GOT3 (cell line): ENCODE measurements around the gene BOD1L2.

Source experiments
- DNase-seq: peaks from one replicate; lab custom pipeline; 2025; ENCODE audit warnings: mixed read lengths; lab: John Stamatoyannopoulos, UW

Gene BOD1L2

DNA sequence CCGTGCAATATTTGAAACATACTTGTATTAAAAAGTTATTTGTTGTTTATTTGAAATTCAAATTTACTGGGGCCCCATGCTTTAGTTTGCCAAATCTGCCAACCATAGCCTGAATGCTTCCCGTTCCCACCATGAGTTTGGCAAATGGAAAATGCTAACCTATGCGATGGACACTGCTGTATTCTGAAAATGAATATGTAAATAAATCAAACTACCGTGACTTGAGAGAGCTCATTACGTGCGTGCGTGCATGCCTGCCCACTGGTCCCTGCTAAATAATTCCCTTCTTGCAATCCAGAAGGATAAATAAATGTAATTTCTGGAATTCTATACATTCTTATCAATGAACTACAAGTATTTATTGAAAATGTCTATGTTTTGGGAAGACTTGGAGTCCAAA is 3.2 kb downstream of the BOD1L2 start:
- DNase-seq, result no peak

DNA sequence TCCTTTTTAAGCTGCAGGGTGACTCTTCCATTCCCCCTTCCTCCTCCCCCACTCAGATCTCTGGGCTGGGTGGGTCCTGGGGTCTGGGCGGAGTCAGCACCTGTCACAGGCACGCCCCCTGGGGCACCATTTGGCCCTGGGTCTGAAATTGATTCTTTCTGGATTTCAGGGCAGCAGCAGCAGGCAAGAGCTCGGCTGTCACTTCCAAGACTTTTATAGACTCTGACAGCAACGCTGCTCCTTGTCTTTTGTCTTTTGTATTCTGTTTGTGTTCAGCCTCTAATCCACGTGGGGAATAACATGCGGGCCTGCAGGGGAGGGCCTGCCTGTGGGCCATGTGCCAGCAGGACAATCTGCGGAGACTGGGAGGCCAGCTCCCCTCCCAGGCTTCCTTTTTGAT is 3.9 kb downstream of the BOD1L2 start:
- DNase-seq, result no peak

DNA sequence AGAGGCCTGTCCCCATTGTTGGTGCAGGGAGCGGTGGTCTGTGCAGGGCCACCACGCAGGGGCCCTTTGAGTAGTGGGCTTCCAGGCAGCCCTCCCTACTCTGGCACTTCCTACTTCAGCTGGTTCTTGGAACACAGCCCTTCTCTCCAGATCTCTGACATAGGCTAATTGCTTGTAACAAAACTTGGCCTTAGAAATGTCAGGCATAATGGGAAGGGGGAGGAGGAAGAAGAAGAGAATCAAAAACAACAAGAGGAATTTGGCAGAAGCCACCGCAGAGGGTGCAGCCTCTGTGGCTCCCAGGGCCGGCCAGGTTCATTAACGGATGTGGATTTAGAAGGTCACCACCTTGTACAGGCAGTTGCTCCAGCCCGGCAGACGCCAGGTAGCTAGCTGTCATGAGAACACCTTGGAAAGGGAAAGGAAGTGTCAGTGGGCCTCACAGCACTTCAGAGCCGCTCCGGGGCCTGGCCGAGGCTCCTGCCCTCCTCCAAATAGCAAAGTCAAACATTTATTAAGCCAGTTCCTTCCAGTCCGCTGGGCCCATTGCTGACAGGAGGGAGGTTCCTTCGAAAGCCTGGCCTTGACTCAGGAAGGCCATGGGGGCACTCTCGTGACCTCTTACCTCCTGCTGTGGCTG is 7.4 kb downstream of the BOD1L2 start:
- DNase-seq, result no peak

DNA sequence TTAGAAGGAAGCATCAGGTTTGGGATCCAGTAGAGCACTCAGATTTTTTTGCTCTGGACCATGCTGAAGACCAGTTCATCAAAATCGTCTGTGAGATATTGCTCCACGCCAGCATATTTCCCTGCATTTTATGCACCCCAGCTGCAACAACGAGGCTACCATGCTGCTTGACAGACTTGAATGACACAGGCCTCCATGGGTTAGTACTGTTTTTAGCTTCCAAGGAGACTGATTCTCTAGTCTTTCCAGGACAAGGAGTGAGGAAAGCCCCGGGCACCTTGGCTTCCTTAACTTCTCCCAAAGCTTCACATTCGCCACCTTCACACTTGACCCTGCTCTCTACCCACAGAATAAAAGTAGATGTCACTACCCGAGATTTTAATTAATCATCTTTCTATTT is 17.5 kb downstream of the BOD1L2 start:
- DNase-seq, result no peak

DNA sequence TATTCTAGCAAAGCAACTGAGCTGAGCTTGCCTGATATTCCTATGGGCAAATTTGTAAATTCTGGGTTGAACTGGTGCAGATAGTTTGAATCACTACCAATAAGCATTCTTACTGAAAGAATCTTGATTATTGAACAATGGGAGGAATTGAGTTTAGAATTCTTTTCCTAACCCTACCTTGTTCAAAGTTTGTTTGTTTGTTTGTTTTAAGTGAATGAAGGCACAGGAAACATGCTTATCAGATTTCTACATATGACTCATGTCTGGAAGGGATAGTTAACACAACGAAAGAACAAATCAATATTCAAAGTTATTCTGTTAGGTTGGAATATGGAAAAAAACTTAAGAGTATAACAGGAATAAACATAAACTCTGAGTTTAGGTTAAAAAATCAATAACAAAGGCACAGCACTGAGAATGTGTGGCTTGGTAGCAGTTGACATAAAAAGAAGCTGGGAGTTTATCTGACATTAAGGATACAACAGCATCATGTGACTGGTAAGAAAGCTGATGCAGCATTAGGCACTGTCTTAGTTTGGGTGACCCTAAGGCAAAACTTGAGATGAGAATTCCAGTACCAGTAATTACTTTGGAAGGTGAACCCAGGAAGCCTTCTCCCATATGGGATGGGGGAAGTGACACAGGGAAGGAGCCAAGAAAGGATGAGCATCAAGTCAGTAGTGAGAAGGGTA is 20.9 kb downstream of the BOD1L2 start:
- no peak for DNase-seq

DNA sequence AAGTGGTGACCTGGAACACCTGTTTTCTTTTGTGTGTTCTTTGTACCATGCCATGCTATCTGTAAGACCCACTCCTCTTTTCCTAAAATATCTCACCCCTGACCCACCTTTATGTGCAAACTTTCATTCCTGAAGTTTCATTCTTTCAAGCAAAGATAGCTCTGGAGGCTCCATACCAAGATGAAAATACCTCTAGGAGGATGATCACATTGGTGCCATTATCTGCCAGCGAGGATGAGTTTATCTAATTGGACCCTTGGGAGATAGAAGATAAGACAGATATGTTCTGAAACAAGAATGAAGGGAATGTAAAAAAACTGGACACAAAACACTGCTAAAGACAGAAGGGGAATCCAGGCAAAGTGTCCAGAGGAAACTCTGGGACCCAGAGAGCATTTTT is 24.1 kb downstream of the BOD1L2 start:
- DNase-seq, result no peak

DNA sequence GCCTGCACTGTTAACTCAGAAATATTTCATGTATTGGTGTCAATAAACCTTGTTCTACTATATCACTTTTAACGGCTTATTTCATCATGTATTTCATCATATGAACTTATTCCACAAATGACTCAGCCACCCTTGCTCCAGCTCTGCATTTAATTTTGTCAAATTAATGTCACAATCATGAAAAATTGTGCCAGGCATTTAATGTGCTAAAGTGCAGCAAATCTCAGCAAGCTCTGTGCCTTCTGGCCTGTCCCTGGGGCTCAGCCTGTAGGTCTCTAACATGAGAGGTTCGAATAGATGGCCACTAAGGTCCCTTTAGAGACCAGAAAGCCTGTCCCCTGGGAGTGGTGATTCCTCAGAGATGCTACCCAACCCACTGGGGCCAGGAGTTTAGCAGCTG is 28.6 kb downstream of the BOD1L2 start:
- DNase-seq, result no peak

DNA sequence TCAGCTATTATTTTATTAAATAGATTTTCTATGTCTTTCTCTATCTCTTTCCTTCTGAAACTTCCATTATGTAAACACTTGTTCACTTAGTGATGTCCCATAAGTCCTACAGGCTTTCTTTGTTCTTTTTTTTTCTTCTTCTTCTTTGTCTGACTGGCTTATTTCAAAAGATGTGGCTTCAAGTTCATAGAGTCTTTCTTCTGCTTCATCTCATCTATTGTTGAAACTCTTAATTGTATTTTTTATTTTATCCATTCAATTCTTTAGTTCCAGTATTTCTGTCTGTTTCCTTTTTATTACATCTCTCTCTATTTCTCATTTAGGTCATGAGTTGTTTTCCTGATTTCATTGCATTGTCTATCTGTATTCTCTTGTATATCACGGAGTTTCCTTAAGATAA is 38.5 kb downstream of the BOD1L2 start:
- DNase-seq, result no peak

DNA sequence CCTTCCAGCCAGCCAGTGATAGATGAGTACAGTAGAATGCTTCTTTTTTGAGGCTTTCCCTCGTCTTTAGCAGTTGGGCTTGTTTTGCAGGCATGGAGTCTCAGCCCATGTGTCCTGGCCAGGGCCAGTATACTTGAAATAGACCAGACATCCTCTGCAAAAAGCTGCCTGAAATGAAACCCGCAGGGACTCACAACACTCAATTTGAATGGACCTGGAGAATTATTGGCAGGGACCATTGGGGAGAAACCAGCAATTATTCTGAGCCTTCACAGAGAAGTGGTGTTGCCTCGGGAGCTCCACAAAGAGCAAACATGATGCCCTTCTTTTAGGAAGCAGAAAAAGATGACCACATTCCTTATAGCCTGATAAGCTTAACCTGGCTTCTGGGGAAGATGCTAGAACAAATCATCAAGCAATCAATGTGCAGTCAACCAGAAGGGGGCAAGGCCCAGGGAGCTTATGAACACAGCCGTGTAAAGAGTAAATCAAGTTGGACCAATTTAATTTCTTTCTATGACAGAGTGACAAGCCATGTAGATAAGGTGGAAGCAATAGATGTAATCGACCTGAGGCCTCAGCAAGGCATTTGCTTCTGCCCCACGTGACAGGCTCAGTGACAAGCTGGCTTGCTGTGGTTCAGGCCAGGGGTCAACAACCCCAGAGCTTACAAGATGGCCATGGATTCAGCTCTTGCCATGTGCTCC is 42.1 kb downstream of the BOD1L2 start:
- no peak for DNase-seq

DNA sequence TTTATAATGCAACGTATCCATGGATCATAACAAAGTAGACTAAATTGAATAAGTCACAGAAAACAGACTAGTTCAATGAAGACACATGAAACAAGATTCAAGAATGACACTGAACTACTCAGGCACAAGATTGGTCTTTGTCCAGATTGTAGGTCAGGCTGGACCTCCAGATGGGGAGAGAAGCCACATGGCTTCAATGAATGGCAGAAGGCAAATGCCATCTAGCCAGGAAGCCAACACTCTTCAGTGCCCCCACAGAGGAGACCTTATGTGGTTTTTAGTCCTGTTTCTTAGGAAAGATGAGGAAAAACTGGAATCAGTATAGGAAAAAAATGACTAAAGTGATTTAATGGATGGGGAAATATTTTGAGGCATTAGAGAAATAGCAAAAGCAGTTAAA is 43.1 kb downstream of the BOD1L2 start:
- DNase-seq, result no peak

DNA sequence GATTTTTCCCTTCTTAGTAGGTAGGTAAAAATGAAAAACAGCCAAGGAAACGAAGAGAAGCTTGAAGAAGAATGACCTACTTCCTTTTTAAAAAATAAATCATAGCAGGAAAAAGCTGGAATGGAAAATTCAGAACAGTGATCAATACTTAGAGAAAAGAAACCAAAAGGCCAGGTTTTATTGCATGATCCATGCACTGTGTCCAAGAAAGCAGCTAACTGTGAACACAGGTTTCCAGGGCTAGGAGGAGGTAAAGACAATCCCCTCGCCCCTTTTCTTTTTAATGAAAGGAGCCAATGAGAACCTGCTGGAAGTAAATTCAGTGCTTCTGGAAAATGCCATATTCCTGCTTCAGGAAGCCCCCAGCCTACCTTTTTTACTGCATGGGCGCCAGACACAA is 47.2 kb downstream of the BOD1L2 start:
- DNase-seq, result no peak

DNA sequence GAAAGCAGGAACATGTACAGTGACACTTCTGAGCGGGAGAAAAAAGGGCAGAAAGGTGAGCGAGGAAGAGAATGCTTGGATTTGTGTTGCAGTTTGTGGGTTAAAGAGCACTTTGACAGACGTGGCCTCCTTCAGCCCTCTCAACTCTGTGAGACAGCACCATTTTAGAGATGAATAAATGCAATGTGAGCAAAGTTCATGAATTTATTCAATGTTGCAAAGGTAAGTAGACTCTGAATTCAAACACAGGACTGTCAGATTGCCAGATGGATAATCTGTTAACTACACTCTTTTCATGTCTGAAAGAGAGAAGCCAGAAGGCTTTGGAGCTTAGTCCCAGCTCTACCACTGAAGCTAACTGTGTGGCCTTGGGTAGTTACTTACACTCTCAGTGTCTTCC is 47.7 kb downstream of the BOD1L2 start:
- DNase-seq, result no peak

DNA sequence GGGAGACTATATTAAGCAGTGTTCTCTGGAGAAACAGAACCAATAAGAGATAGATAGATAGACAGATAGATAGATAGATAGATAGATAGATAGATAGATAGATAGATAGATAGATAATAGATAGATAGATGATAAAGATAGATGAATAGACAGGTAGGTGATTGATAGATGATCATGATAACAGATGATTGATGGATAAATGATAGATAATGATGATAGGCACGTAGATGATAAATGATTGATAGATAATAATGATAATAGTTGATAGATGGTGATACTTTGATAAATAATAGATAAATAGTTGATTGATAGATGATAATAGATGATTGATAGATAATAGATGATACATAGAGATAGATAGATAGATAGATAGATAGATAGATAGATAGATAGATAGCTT is 48.5 kb downstream of the BOD1L2 start:
- no peak for DNase-seq

DNA sequence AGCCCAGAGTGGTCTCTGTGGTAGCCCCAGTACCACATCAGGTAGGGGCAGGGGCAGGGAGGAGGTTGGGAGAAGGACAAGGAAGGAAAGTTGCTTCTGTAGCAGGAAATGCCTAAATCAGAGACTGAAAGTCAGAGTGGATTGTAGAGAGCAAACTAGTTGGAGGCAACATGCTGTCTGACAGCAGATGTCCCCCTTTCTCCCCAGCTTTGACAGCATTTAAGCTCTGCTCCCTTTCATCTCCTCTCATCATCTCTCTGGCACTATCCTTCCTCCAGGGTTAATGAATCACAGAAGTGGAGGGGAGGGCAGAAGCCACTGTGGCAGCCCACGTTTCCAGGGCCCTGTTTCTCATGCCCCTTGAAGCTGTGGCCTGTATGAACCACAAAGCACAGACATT is 50.4 kb downstream of the BOD1L2 start:
- no peak for DNase-seq

DNA sequence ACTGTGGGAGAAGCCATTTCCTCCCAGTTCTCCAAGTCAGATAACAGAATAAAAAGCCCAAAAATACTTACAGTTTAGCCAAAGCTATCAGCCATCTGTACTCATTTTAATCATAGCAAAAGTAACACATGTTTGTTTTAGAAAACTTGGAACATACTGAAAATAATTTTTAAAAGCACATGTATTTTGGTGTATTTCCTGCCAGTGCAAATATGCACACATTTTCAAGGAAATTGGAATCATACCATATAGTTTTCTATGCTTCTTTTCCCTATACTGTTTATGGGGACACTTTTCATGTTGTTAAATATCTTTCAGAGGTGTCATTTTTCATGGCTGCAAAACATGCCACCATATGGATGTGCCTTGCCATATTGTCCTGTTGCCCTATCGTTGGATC is 51.2 kb downstream of the BOD1L2 start:
- DNase-seq, result no peak
